SU-DHL-6 (cell line): ENCODE measurements around the gene NCAM2.

ENCODE experiments used
- CTCF ChIP-seq: fragments of 200-600 bp; sonication (generic); IDR thresholded peaks from one replicate; pipeline ENCODE4 v1.5.1; 2017; ENCODE audit warnings: antibody characterized with exemption, mild to moderate bottlenecking, low read length, moderate library complexity; ENCODE audit not compliant: insufficient read depth, poor library complexity, severe bottlenecking
- EZH2phosphoT487 ChIP-seq: fragments of 200-600 bp; sonication (generic), shearing (Covaris generic); conservative IDR thresholded peaks from 2 replicates; pipeline ENCODE4 v1.6.1; 2018; ENCODE audit warnings: mild to moderate bottlenecking, antibody characterized with exemption, low read length, moderate library complexity, mixed read lengths

- TF ChIP-seq CTCF (no peak), EZH2phosphoT487 (no peak)
Observed at GRCh38 chr21:21246007-21246406, 247.8 kb downstream of the NCAM2 start.
